CD4-positive, alpha-beta T cell treated with Interleukin-2 at 100 ng/mL for 4 hours (primary cell): ENCODE results near the gene PTPMT1.

Source experiments
- DNase-seq: peaks from one replicate; pipeline ENCODE4 v3.0.0-alpha.2; 2020; ENCODE audit warnings: low spot score

PTPMT1 gene

GRCh38 chr11:47607380-47607779, 42.0 kb downstream of the PTPMT1 start:
- DNase-seq, result no peak

- DNase-seq, result no peak
Measured at GRCh38 chr11:47609675-47610074, 44.3 kb downstream of the PTPMT1 start.

- DNase-seq, result no peak
Measured at GRCh38 chr11:47611348-47611794, 46.0 kb downstream of the PTPMT1 start.

GRCh38 chr11:47615249-47615648, 49.9 kb downstream of the PTPMT1 start:
- DNase-seq, result no peak

GRCh38 chr11:47616726-47617416, 51.5 kb downstream of the PTPMT1 start:
- no peak for DNase-seq

GRCh38 chr11:47617417-47617809, 52.0 kb downstream of the PTPMT1 start:
- no peak for DNase-seq

GRCh38 chr11:47620836-47621378, 55.5 kb downstream of the PTPMT1 start:
- DNase-seq, result no peak
